ENCODE data around the gene CORO1C.

DNA sequence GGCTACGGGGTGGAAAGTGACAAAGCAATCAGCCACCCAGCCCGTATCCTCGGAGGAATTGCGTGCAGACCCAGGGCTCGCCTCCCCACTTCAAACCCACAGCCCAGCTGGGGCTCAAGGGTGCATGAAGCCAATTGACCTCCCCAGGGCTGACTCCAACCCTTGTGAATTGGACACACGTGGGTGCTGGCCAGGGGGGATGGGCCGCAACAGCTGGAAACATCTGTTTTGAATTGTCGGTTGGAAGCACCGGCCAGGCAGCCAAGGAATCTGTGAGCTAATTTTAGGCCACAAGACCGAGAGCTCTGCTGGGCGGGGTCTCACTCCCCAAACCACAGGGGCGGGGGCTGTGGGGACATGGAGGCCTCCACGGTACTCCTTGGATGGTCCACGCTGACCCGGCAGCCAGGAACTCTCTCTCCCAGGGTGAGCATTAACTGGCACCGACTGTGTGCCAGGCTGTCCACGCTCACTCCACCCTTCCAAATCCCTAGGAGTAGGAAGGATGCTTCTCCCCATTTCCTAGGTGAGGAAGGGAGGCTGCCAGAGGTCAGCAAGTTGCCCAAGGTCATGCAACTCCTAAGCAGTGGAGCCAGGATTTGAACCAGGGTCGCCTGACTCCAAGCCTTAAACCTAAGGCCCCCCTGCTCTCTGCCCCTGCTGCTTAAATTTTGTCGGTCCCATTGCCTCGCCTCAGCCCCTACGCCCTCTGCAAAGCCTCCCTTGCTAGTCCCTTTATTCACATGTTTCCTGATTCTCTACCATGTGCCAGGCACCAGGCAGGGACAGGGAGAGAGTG lies 121.6 kb downstream of the CORO1C start:
- TF ChIP-seq, protein P1, sequence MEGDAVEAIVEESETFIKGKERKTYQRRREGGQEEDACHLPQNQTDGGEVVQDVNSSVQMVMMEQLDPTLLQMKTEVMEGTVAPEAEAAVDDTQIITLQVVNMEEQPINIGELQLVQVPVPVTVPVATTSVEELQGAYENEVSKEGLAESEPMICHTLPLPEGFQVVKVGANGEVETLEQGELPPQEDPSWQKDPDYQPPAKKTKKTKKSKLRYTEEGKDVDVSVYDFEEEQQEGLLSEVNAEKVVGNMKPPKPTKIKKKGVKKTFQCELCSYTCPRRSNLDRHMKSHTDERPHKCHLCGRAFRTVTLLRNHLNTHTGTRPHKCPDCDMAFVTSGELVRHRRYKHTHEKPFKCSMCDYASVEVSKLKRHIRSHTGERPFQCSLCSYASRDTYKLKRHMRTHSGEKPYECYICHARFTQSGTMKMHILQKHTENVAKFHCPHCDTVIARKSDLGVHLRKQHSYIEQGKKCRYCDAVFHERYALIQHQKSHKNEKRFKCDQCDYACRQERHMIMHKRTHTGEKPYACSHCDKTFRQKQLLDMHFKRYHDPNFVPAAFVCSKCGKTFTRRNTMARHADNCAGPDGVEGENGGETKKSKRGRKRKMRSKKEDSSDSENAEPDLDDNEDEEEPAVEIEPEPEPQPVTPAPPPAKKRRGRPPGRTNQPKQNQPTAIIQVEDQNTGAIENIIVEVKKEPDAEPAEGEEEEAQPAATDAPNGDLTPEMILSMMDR (conservative IDR thresholded peaks at IDR 0.05; ENCODE audit: low read depth, low read length), result no peak
- no peak for TF ChIP-seq EZH2 (IDR thresholded peaks at IDR 0.05; ENCODE audit: borderline replicate concordance, low read depth, low read length, poor library complexity, severe bottlenecking)
